ENCODE results near the gene TRIM33. TPM values are rescaled to one million over a fixed set of nuclear protein-coding genes. Genes with fewer than 3 reads are reported as not detected.

The TRIM33 gene
- total RNA-seq, 3 donors from 2014 or later (not counting 1 experiment from before 2014, with no cell fraction given): 70.6 to 91.5 (median 86.1) TPM

- no peaks in the 10 kb centered on the region for H3K27me3 Mint-ChIP-seq (ENCODE audit: low read depth in 2 of 2)
- no CpG with 5 or more reads among the region's 4 CpGs for WGBS (ENCODE audit: insufficient coverage)
- H3K36me3 Mint-ChIP-seq: no peaks in the 10 kb centered on the region
- Histone ChIP-seq H3K4me1 (ENCODE audit: control insufficient read depth, insufficient read depth, low read length) (no peaks in the 10 kb centered on the region), H3K4me3 (ENCODE audit: low read length) (no peak overlapping the region), H3K27ac (ENCODE audit: low read length) (no peak overlapping the region), H3K36me3 (ENCODE audit: control insufficient read depth, insufficient read depth, low read length) (peaks cover 24% of the 10 kb centered on the region), H3K27me3 (ENCODE audit: control insufficient read depth, insufficient read depth, low read length) (no peaks in the 10 kb centered on the region), H3K9me3 (ENCODE audit: control insufficient read depth, insufficient read depth, low read length) (no peaks in the 10 kb centered on the region)
- ATAC-seq: no peak
- TF ChIP-seq, protein P1, sequence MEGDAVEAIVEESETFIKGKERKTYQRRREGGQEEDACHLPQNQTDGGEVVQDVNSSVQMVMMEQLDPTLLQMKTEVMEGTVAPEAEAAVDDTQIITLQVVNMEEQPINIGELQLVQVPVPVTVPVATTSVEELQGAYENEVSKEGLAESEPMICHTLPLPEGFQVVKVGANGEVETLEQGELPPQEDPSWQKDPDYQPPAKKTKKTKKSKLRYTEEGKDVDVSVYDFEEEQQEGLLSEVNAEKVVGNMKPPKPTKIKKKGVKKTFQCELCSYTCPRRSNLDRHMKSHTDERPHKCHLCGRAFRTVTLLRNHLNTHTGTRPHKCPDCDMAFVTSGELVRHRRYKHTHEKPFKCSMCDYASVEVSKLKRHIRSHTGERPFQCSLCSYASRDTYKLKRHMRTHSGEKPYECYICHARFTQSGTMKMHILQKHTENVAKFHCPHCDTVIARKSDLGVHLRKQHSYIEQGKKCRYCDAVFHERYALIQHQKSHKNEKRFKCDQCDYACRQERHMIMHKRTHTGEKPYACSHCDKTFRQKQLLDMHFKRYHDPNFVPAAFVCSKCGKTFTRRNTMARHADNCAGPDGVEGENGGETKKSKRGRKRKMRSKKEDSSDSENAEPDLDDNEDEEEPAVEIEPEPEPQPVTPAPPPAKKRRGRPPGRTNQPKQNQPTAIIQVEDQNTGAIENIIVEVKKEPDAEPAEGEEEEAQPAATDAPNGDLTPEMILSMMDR (IDR thresholded peaks at IDR 0.05): no peak
- DNase-seq: no peak
- peak overlapping the region; percentile 9 to 19 for H3K27ac Mint-ChIP-seq
- no peaks in the 10 kb centered on the region for H3K9me3 Mint-ChIP-seq
- peaks cover 29 to 32% of the 10 kb centered on the region in 2 donors for H3K4me1 Mint-ChIP-seq
- no peak overlapping the region for H3K4me3 Mint-ChIP-seq
- intact Hi-C loops (cut with micrococcal nuclease): no loop called here
Observed at GRCh38 chr1:114439369-114439768, 71.6 kb downstream of the TRIM33 start.

DNA sequence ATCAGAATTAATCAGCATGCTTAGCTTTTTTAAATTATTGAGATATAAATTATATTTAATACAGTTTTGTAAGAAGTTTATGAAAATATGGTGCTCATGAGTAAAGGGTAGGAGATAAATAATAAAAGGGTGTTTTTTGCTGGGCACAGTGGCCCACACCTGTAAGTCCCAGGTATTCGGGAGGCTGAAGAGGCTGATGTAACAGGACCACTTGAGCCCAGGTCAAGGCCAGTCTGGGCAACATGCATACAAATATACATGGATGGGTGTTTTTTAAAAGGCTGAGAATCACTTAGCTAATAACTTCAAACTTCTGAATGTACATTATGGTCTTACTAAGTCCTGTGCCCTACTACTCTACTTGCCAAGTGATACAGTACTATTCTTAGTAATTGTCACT lies 73.2 kb downstream of the TRIM33 start:
- no peak for ATAC-seq
- intact Hi-C loops (cut with micrococcal nuclease): no loop called here
- no peaks in the 10 kb centered on the region for H3K27me3 ChIP-seq (ENCODE audit: control insufficient read depth, insufficient read depth, low read length)
- H3K9me3 Mint-ChIP-seq: no peaks in the 10 kb centered on the region
- TF ChIP-seq, protein P1 (IDR thresholded peaks at IDR 0.05): no peak
- no peaks in the 10 kb centered on the region for H3K9me3 ChIP-seq (ENCODE audit: control insufficient read depth, insufficient read depth, low read length)
- H3K4me3 ChIP-seq (ENCODE audit: low read length): no peak overlapping the region
- H3K4me1 Mint-ChIP-seq: peaks cover 24 to 28% of the 10 kb centered on the region in 2 donors
- H3K27ac ChIP-seq (ENCODE audit: low read length): no peak overlapping the region
- H3K4me3 Mint-ChIP-seq: no peak overlapping the region
- H3K36me3 ChIP-seq (ENCODE audit: control insufficient read depth, insufficient read depth, low read length): peaks cover 20% of the 10 kb centered on the region
- WGBS (ENCODE audit: insufficient coverage): 100% methylated on average over 1 of the region's 1 CpG
- H3K4me1 ChIP-seq (ENCODE audit: control insufficient read depth, insufficient read depth, low read length): no peaks in the 10 kb centered on the region
- DNase-seq: no peak
- H3K36me3 Mint-ChIP-seq: no peaks in the 10 kb centered on the region
- no peaks in the 10 kb centered on the region for H3K27me3 Mint-ChIP-seq (ENCODE audit: low read depth in 2 of 2)
- H3K27ac Mint-ChIP-seq: no peak overlapping the region

- H3K36me3 Mint-ChIP-seq: no peaks in the 10 kb centered on the region
- 100% methylated on average over 2 of the region's 3 CpGs for WGBS (ENCODE audit: insufficient coverage)
- intact Hi-C loops (cut with micrococcal nuclease): no loop called here
Observed at GRCh38 chr1:114436799-114437198, 74.2 kb downstream of the TRIM33 start.

More at GRCh38 chr1:114436799-114437198, 74.2 kb downstream of the TRIM33 start:
- no peak for ATAC-seq
- Histone ChIP-seq H3K4me1 (ENCODE audit: control insufficient read depth, insufficient read depth, low read length) (no peaks in the 10 kb centered on the region), H3K36me3 (ENCODE audit: control insufficient read depth, insufficient read depth, low read length) (peaks cover 21% of the 10 kb centered on the region), H3K4me3 (ENCODE audit: low read length) (no peak overlapping the region), H3K27me3 (ENCODE audit: control insufficient read depth, insufficient read depth, low read length) (no peaks in the 10 kb centered on the region), H3K9me3 (ENCODE audit: control insufficient read depth, insufficient read depth, low read length) (no peaks in the 10 kb centered on the region), H3K27ac (ENCODE audit: low read length) (no peak overlapping the region)
- no peak overlapping the region for H3K4me3 Mint-ChIP-seq
- peaks cover 24 to 28% of the 10 kb centered on the region in 2 donors for H3K4me1 Mint-ChIP-seq
- no peak overlapping the region for H3K27ac Mint-ChIP-seq
- TF ChIP-seq, protein P1 (IDR thresholded peaks at IDR 0.05): no peak
- H3K9me3 Mint-ChIP-seq: no peaks in the 10 kb centered on the region
- H3K27me3 Mint-ChIP-seq (ENCODE audit: low read depth in 2 of 2): no peaks in the 10 kb centered on the region
- no peak for DNase-seq
